Measurements from ENCODE around the gene RHBDD2.

GRCh38 chr7:75889223-75889825 is 10.5 kb downstream of the RHBDD2 start:
- TF ChIP-seq CTCF (conservative IDR thresholded peaks at IDR 0.05), result no peak
- no peak for TF ChIP-seq ZFX (IDR thresholded peaks at IDR 0.05)

All from C4-2B (cell line).